ENCODE measurements around the gene STOX2. TPM values are rescaled to one million over a fixed set of nuclear protein-coding genes. Genes with fewer than 3 reads are reported as not detected.

Gene STOX2
- total RNA-seq, 4 donors from 2014 or later, result 3.5 to 23.1 (median 7.6) TPM

- H3K9me3 ChIP-seq, result no peaks in the 10 kb centered on the region
- H3K36me3 ChIP-seq, result no peaks in the 10 kb centered on the region
- H3K4me3 ChIP-seq, result no peak overlapping the region
- no peak for TF ChIP-seq POLR2A (IDR thresholded peaks at IDR 0.05)
- no peak for TF ChIP-seq CTCF (IDR thresholded peaks at IDR 0.05)
- H3K27me3 ChIP-seq, result no peaks in the 10 kb centered on the region
- no peaks in the 10 kb centered on the region for H3K4me1 ChIP-seq
- H3K27ac ChIP-seq, result no peak overlapping the region
- no peak for DNase-seq
These were observed 116.3 kb downstream of the STOX2 start for GRCh38 chr4:184021389-184021788.

GRCh38 chr4:184022679-184023383 lies 117.7 kb downstream of the STOX2 start:
- no peaks in the 10 kb centered on the region for H3K27me3 ChIP-seq
- no peaks in the 10 kb centered on the region for H3K9me3 ChIP-seq
- H3K36me3 ChIP-seq, result no peaks in the 10 kb centered on the region
- no peak overlapping the region for H3K27ac ChIP-seq
- H3K4me3 ChIP-seq, result no peak overlapping the region
- TF ChIP-seq POLR2A (IDR thresholded peaks at IDR 0.05) (no peak), CTCF (IDR thresholded peaks at IDR 0.05) (no peak)
- no peaks in the 10 kb centered on the region for H3K4me1 ChIP-seq
- no peak for DNase-seq

- no peaks in the 10 kb centered on the region for H3K27me3 ChIP-seq
- H3K27ac ChIP-seq, result no peak overlapping the region
- no peaks in the 10 kb centered on the region for H3K9me3 ChIP-seq
- H3K36me3 ChIP-seq, result no peaks in the 10 kb centered on the region
- DNase-seq, result no peak
- H3K4me3 ChIP-seq, result no peak overlapping the region
- H3K4me1 ChIP-seq, result no peaks in the 10 kb centered on the region
- no peak for TF ChIP-seq CTCF (IDR thresholded peaks at IDR 0.05)
These were observed 119.5 kb downstream of the STOX2 start for GRCh38 chr4:184024637-184025036.

GRCh38 chr4:184028561-184029374 lies 123.7 kb downstream of the STOX2 start:
- Histone ChIP-seq H3K27ac (no peak overlapping the region), H3K9me3 (no peaks in the 10 kb centered on the region), H3K36me3 (no peaks in the 10 kb centered on the region), H3K4me1 (no peaks in the 10 kb centered on the region), H3K27me3 (no peaks in the 10 kb centered on the region), H3K4me3 (peak overlapping the region; percentile 5 to 35 (median 10))
- TF ChIP-seq POLR2A (IDR thresholded peaks at IDR 0.05), result no peak
- TF ChIP-seq CTCF (IDR thresholded peaks at IDR 0.05), result no peak
- DNase-seq, result no peak

- no peak for TF ChIP-seq POLR2A (IDR thresholded peaks at IDR 0.05)
- no peak for TF ChIP-seq CTCF (IDR thresholded peaks at IDR 0.05)
These were observed 124.9 kb downstream of the STOX2 start for GRCh38 chr4:184030036-184030435.

More at GRCh38 chr4:184030036-184030435, 124.9 kb downstream of the STOX2 start:
- Histone ChIP-seq H3K4me3 (no peak overlapping the region), H3K27me3 (no peaks in the 10 kb centered on the region), H3K4me1 (no peaks in the 10 kb centered on the region), H3K36me3 (no peaks in the 10 kb centered on the region), H3K27ac (no peak overlapping the region), H3K9me3 (no peaks in the 10 kb centered on the region)
- DNase-seq, result no peak

Data from Peyer's patch (tissue), 4 donors.